H1 (cell line): ENCODE results near the gene VHLL. TPM values are rescaled to one million over a fixed set of nuclear protein-coding genes. Genes with fewer than 3 reads are reported as not detected.

Experiments
- CBX8 ChIP-seq: fragments of 300-800, 300-1000 bp; sonication (generic); IDR thresholded peaks from 2 replicates; pipeline ENCODE4 v1.7.1; 2016; ENCODE audit warnings: low read depth, low read length, borderline replicate concordance
- CHD7 ChIP-seq: fragments of 300-600 bp; sonication (generic); IDR thresholded peaks from 2 replicates; pipeline ENCODE4 v1.7.1; 2012; ENCODE audit warnings: low read length, moderate library complexity, mild to moderate bottlenecking, inconsistent platforms; ENCODE audit not compliant: insufficient replicate concordance
- GABPA ChIP-seq: IDR thresholded peaks from 2 replicates; pipeline ENCODE4 v1.6.1; 2011; ENCODE audit warnings: mild to moderate bottlenecking, low read length, moderate library complexity, borderline replicate concordance; ENCODE audit not compliant: insufficient read depth
- KDM4A ChIP-seq: IDR thresholded peaks from one replicate; pipeline ENCODE4 v1.7.1; 2012; ENCODE audit warnings: low read depth, mild to moderate bottlenecking, moderate library complexity, low read length, inconsistent platforms; ENCODE audit not compliant: severe bottlenecking
- POU5F1 ChIP-seq: IDR thresholded peaks from 2 replicates; pipeline ENCODE4 v1.6.1; 2011; ENCODE audit warnings: low read depth, mild to moderate bottlenecking, low read length, moderate library complexity
- SIRT6 ChIP-seq: IDR thresholded peaks from one replicate; pipeline ENCODE4 v1.7.1; 2012; ENCODE audit warnings: low read length, inconsistent platforms
- USF2 ChIP-seq: IDR thresholded peaks from 2 replicates; pipeline ENCODE4 v1.6.1; 2011; ENCODE audit warnings: low read length, improper control_type of control experiment
- ZNF274 ChIP-seq: IDR thresholded peaks from 2 replicates; pipeline ENCODE4 v1.7.0; 2012; ENCODE audit warnings: low read length, borderline replicate concordance; ENCODE audit errors: extremely low read depth
- polyA plus RNA-seq, 7 experiments: library from polyadenylated mRNA; depleted of rRNA in 3 of 7; stranded (reverse) in 5 of 7; unstranded in 2 of 7; fragments of >200 nt in 5 of 7; fragments of 200-250 nt in 2 of 7; gene quantifications; 1 replicate in 5 of 7; 2 replicates in 1 of 7; 4 replicates in 1 of 7; pipeline versions ENCODE4 v1.2.1 to v1.2.3, GENCODE V29; 2011 to 2013; ENCODE audit warnings: missing spikeins in 2 of 7, mixed read lengths in 2 of 7
- total RNA-seq: library from RNA; stranded (reverse); fragmentation: NEBNext Ultra II Directional; extraction: Animal tissue kit (Norgen Biotek cat#: 25700); gene quantifications from 2 replicates; pipeline ENCODE4 v1.2.1, GENCODE V29; 2021

The VHLL gene
- total and polyA plus RNA-seq, 2 of the 8 experiments (the other 6 are each of a cell fraction or from before 2014, with no cell fraction given) = not detected

- peak; percentile 71 for TF ChIP-seq KDM4A
- no peak for TF ChIP-seq CBX8
- TF ChIP-seq USF2 = peak; percentile 95
- no peak for TF ChIP-seq GABPA
- TF ChIP-seq POU5F1 = no peak
- no peak for TF ChIP-seq SIRT6
- no peak for TF ChIP-seq CHD7
- no peak for TF ChIP-seq ZNF274
Measured at GRCh38 chr1:156295391-156295947, 3.6 kb downstream of the VHLL start, which contains the start of gene GLMP (continued).
